ENCODE measurements around the gene AUTS2.
A peak's percentile ranks its signal among the peaks of the same experiment; 100 is the strongest.

The AUTS2 gene

DNA sequence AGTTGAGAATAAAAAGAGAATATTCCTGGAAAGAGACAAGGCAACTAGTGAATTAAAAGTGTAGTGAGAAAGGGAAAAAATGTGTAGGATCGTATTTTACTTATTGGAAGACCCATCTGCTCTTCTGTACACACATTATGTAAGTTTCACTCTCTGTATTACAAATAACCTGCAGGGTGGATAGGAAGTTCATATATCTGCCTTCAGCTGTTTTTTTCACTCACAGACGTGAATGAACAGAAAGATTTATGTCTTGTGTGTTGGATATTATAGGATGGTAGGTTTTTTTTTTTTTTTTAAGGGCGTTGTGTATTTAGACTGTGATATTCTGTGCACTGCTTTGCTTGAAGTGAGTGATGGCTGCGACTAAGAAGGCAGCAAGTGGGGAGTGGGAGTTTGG is 266.5 kb downstream of the AUTS2 start:
- DNase-seq, result no peak

GRCh38 chr7:69868921-69869320 is 270.6 kb downstream of the AUTS2 start:
- no peak for DNase-seq

GRCh38 chr7:69871213-69871885 is 273.1 kb downstream of the AUTS2 start:
- DNase-seq, result peak; percentile 91

GRCh38 chr7:69871886-69872569 is 273.8 kb downstream of the AUTS2 start:
- DNase-seq, result no peak

DNA sequence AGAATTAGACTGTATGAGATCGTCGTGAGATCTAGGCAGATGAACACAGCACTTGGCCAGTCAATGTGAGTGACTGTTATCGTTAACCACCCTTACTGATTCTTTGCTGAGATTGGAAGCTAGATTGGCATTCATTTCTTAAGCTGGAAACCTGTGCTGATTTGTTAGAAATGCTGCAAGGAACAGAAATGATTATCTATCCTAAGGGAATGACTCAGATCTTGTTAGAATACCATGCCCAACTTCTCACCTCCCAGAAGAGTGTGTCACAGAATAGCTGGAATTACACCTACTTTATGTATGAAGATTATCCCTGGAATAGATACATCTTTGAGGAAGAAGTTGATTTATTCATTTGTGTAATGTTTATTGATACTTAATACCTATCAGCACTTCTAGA is 275.2 kb downstream of the AUTS2 start:
- DNase-seq, result peak; percentile 44

- no peak for DNase-seq
Observed at GRCh38 chr7:69878015-69878414, 279.7 kb downstream of the AUTS2 start.

GRCh38 chr7:69878591-69878990 is 280.3 kb downstream of the AUTS2 start:
- no peak for DNase-seq

DNA sequence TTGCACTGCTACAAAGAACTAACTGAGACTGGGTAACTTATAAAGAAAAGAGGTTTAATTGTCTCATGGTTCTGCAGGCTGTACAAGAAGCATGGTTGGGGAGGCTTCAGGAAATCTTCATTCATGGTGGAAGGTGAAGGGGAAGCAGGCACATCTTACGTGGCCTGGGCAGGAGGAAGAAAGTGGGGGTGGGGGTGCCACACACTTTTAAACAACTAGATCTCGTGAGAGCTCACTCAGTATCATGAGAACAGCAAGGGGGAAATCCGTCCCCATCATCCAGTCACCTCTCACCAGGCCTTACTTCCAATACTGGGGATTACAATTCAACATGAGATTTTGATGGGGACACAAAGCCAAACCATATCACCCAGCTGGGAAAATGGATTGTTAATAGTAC is 281.7 kb downstream of the AUTS2 start:
- DNase-seq, result no peak

DNA sequence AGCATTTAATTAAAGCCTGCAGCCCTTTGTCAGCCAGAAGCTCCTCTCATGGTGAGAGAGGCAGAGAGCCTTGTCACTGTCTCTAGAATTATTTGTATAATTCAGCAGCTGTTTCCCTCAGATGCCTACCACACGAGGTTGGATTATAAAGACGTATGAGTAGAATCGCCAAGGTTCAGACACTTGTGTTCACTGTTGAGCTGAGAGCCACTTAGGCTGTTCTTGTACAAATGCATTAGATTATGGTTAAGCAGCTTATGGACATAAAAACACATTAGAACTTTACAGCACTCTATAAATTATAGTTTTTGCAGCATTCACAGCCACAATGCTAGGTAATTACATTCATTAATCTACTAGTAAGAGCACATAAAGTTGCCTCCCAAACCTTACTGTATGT is 282.6 kb downstream of the AUTS2 start:
- no peak for DNase-seq

- DNase-seq, result no peak
Observed at GRCh38 chr7:69882269-69882668, 284.0 kb downstream of the AUTS2 start.

GRCh38 chr7:69883399-69883891 is 285.2 kb downstream of the AUTS2 start:
- no peak for DNase-seq

- no peak for DNase-seq
Observed at GRCh38 chr7:69885431-69885830, 287.2 kb downstream of the AUTS2 start.

- no peak for DNase-seq
Observed at GRCh38 chr7:69889338-69889975, 291.2 kb downstream of the AUTS2 start.

DNA sequence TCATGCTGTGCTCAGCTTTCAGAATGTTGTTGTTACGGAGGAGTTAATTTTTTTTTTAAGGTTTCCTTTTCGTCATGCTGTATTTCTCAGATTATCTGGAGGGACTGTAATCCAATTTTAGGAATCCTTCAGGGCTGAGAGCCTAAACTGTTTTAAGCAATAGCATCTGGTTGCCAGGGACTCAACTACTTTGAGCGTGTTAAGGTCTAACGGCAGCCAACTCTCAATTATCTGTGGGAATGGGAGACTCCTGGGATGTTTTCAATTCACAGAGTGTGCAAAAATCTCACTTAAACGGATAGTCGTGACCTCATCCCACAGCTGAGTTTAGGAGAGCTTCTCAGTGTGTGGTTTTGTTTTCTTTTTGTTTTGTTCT is 291.7 kb downstream of the AUTS2 start:
- DNase-seq, result no peak

GRCh38 chr7:69892790-69893189 is 294.5 kb downstream of the AUTS2 start:
- no peak for DNase-seq

- peak; percentile 47 for DNase-seq
Observed at GRCh38 chr7:69893906-69894305, 295.6 kb downstream of the AUTS2 start.

DNA sequence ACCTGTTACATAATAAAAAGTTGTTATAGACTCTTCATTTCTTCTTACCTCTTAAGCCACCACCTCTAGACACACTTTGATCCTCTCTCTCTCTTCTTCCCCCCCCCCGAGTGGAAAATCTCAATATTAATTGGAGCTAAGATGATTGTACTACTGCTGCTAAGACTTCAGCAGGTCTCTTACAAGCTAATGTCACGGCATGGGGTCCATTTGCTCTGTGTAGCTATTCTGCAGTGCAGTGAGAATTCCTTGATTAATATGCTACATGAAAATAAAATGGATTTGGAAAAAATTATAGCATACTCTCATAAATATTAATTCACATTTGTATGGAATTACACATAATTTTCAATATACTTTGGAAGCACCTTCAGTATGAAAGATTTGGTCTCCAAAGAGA is 297.2 kb downstream of the AUTS2 start:
- no peak for DNase-seq

DNA sequence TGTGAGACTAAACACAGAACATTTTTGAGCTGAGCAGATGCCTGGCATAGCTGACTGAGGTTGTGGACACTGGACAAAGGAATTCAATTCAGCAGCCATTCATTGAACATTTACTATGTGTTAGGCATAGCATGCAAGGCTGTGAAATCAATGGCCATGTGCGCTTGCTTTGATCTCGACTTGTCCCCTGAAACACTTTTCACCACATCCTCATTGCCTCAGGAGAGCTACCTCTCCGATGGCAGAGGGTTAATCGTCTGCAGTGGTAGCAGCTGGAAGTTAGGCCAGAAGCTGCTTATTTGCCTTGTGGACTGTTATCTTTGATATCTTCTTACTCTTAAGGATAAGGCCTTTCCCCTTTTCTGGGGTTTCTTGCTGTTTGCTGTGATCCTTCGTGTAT is 297.8 kb downstream of the AUTS2 start:
- DNase-seq, result no peak

DNA sequence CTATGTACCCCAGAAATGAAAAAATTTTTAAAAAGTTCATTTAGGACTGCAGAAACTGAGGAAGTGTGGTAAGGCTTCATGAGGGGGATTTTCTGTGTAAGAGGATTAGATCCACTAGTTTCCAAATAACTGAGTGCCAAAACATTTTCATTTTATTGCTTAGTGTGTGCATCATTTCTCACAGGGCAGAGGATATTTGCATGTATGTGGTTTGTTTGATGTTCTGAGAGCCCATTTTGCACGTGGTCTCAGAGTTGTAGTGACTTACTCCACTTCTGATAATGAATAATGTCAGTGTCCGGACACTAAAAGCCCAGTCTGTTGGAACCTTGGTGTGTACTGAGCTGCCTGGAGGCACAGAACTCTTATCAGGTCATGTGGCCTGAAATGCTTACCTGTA is 299.9 kb downstream of the AUTS2 start:
- DNase-seq, result no peak

DNA sequence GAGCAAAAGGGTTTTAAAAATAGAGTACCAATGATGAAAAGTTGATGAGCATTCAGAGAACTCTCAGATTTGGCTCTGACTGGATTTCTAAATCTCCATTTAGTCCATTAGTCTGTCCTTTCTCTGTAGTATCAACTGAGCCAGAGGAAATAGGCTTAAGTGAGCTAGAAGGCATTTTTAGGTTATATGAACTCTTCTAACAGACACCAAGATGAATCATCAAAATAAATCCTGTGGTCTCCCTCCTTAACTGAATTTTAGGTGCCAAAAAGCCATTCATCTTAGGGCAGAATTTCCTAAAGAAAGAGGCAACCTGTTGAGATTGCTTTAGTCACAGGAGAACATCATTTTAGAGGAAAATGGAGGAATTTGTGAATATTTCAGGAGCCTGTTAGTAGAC is 305.1 kb downstream of the AUTS2 start:
- DNase-seq, result peak; percentile 68

DNA sequence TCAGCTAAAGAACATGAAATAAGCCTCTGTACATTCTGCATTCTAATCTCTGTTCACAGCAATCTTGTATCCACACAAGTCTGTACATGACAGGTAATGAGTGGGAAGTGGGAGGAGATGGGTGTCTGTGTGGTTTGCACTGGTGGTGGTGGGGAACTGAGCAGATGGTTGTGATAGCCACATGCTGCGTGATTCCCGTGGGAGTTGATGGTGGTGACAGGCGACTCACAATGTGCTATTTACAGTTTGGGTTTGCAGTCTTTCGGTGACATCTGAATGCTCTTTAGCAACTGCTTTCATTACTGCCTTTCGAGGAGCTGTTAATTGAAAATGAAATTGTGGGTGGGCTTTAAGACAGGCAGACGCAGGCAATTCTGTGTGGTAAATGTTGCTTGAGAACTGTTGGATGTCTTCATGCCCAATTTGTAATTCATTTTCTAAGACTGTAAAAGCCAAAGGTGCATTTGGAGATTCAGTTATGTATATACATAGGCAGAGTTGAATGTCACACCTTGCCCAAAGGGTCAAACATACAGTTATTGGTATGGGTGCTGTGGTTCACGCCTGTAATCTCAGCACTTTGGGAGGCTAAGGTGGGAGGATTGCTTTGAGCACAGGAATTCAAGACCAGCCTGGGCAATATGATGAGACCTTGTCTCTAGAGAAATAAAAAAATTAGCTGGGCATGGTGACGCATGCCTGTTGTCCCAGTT is 308.2 kb downstream of the AUTS2 start:
- DNase-seq, result peak; percentile 45

DNA sequence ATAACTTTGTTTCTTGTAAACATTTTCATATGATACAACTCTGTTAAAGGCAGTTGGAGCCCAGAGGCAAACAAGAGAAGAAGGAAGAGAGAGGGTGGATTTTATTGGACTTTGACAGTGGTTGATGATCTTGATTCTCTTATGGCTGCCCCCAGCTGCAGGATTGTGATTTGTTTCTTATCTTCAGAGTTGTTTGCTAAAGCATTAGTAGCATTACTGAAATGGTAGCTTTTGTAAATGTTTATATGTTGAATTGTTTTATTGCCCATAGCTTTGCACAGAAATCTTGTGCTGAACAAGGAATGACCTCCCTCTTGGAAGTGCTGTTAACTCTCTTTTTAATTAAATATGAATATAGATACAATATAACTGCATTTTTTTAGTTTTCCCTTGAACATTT is 309.4 kb downstream of the AUTS2 start:
- DNase-seq, result no peak

GRCh38 chr7:69908454-69908853 is 310.2 kb downstream of the AUTS2 start:
- no peak for DNase-seq

DNA sequence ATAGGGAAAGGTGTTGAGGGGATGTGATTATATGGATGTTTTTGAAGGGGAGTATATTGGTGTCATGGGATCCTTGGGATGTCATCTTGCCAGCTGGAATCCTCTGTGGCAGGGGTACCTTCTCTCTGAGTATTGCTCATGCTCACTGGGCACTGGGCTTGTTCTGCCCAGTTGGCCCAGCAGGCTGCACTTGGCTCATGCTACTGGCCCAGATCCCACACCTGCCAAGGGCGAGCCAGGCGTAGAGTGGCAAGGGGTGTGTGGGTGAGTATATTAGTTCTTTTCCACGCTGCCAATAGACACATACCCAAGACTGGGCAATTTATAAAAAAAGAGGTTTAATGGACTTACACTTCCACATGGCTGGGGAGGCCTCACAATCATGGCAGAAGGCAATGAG is 311.9 kb downstream of the AUTS2 start:
- DNase-seq, result no peak

Data from fibroblast of skin of right biceps (primary cell).